Measurements from ENCODE around the gene SH3PXD2A. TPM values are rescaled to one million over a fixed set of nuclear protein-coding genes. Genes with fewer than 3 reads are reported as not detected.

SH3PXD2A gene
- total RNA-seq, 2 experiments from 2014 or later, result 16.5 to 17.9 TPM

DNA sequence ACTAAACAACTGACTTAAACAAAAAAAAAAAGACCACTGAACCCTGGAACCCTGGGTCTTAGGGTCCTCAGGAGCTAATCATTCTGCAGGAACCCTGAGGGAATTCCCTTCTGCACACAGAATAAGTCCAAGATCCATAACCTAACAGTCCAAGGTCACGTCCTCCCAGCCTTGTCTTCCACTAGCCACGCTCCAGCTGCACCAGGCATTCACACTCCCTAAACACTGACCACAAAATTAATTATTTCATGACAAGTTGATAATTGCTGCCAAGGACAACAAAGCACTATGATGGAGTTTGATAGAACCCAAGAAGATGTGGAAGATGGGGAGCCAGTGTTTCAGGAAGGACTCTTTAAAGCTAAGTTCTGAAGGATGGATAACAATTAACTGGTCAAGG is 130.6 kb downstream of the SH3PXD2A start:
- CTCF ChIA-PET, result no interaction called here
- no peak overlapping the region for H3K27ac Mint-ChIP-seq

DNA sequence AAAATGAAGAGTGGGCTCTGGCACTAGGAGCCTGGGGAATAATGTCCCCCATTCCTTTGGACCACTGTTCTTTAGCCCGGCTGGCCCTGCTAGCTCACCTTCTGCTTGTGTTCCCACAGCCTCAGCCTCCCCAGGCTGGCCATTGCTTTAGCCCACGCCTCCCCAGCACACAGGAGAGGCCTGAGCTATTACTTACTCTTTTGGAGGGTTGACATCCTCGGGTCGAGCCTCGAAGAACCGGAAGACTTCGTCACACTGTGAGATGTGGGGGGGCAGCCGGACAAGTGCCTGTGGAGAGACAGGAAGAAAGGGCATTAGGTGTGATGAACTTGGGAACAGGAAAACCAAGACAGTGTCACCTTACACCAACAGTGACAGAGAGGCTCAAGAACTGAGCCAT is 131.3 kb downstream of the SH3PXD2A start:
- peaks cover 4% of the 10 kb centered on the region for H3K27me3 Mint-ChIP-seq
- CTCF ChIA-PET, result no interaction called here
- POLR2A ChIA-PET, result no interaction called here
- no peaks in the 10 kb centered on the region for H3K9me3 Mint-ChIP-seq
- no peaks in the 10 kb centered on the region for H3K4me1 Mint-ChIP-seq
- no peak for DNase-seq
- no peak overlapping the region for H3K4me3 Mint-ChIP-seq
- no peak overlapping the region for H3K27ac Mint-ChIP-seq
- H3K36me3 Mint-ChIP-seq (ENCODE audit: low read depth), result no peaks in the 10 kb centered on the region

More for the DNA sequence above, 130.6 kb downstream of the SH3PXD2A start:
- POLR2A ChIA-PET, result interaction anchor here (1.6 kb wide), 1 partner anchor 21 kb away, joined by 3 read pairs; no protein-coding TSS in a partner anchor
- DNase-seq, result no peak
- H3K4me1 Mint-ChIP-seq, result no peaks in the 10 kb centered on the region
- no peaks in the 10 kb centered on the region for H3K36me3 Mint-ChIP-seq (ENCODE audit: low read depth)
- H3K9me3 Mint-ChIP-seq, result no peaks in the 10 kb centered on the region
- no peak overlapping the region for H3K4me3 Mint-ChIP-seq
- H3K27me3 Mint-ChIP-seq, result peaks cover 4% of the 10 kb centered on the region

DNA sequence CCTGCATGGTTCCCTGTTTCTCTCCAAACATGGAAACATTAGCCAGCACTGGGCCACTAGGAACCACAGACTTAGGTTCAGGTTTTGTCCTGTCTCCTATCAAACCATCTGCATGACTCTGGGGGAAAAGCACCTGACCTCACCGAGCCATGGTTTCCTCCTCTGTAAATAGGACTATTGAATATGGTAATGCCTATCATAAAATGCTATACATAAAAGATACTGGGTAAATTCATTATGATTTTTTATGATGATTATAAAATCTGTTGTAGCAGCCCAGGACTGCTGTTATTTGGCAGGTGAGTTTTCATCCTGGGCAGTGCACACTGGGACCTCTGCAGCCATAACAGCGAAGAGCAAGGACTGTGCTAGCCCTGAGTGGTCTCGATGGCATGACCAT is 131.8 kb downstream of the SH3PXD2A start:
- ChIA-PET CTCF (no interaction called here), POLR2A (no interaction called here)
- peaks cover 4% of the 10 kb centered on the region for H3K27me3 Mint-ChIP-seq
- no peaks in the 10 kb centered on the region for H3K9me3 Mint-ChIP-seq
- no peak for DNase-seq
- H3K27ac Mint-ChIP-seq, result no peak overlapping the region
- H3K4me1 Mint-ChIP-seq, result no peaks in the 10 kb centered on the region
- H3K36me3 Mint-ChIP-seq (ENCODE audit: low read depth), result no peaks in the 10 kb centered on the region
- H3K4me3 Mint-ChIP-seq, result no peak overlapping the region

DNA sequence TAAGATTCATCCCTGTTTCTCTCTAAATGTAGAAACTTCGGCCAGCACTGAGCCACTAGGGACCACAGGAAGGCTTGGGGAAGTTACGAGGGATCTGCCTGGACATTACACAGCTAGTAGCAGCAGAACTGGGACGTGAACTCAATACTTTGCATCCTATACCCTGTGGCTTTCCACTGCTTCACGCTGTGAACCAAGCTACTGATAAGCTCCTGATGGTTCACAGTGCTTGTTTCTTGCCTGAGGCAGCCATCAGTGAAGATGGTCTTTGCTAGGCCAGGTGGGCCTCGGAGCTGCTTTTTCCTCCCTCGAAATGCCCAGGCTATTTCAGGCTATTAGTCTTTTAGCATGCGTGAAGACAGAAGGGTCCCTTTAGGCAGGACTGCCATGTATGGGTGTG is 132.7 kb downstream of the SH3PXD2A start:
- H3K27ac Mint-ChIP-seq, result no peak overlapping the region

DNA sequence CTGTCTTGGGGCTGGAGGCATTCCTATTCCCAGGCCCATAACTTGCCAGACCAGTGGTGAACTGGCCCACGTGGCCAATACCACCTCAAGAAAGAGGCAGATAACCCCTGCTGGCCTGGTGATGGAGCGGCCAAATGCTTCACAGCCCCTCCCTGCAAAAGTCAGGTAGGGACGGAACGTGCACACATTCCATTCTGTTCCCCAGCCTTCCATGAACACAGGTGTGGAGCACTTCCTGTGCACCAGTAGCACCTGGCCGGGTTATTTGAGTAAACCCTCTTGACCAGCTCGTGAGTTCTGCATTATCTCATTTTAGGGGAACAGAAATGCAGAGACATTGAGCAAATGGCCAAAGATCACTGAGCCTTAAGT is 134.4 kb downstream of the SH3PXD2A start:
- peaks cover 4% of the 10 kb centered on the region for H3K27me3 Mint-ChIP-seq
- H3K4me3 Mint-ChIP-seq, result no peak overlapping the region
- no peaks in the 10 kb centered on the region for H3K9me3 Mint-ChIP-seq
- no peaks in the 10 kb centered on the region for H3K4me1 Mint-ChIP-seq
- ChIA-PET POLR2A (no interaction called here), CTCF (interaction anchor here (0.9 to 1.0 kb wide), 2 partner anchors 61 to 137 kb away, joined by 3 read pairs; no protein-coding TSS in a partner anchor)
- DNase-seq, result no peak
- no peaks in the 10 kb centered on the region for H3K36me3 Mint-ChIP-seq (ENCODE audit: low read depth)
- no peak overlapping the region for H3K27ac Mint-ChIP-seq

More for the DNA sequence above, 132.7 kb downstream of the SH3PXD2A start:
- no peak for DNase-seq
- Mint-ChIP-seq H3K4me3 (no peak overlapping the region), H3K27me3 (peaks cover 4% of the 10 kb centered on the region), H3K36me3 (ENCODE audit: low read depth) (no peaks in the 10 kb centered on the region), H3K4me1 (no peaks in the 10 kb centered on the region), H3K9me3 (no peaks in the 10 kb centered on the region)
- POLR2A ChIA-PET, result interaction anchor here (0.8 kb wide), 1 partner anchor 25 kb away, joined by 3 read pairs; no protein-coding TSS in a partner anchor
- CTCF ChIA-PET, result interaction anchor here (0.9 to 1.0 kb wide), 2 partner anchors 10 to 58 kb away, joined by 4 read pairs; no protein-coding TSS in a partner anchor

DNA sequence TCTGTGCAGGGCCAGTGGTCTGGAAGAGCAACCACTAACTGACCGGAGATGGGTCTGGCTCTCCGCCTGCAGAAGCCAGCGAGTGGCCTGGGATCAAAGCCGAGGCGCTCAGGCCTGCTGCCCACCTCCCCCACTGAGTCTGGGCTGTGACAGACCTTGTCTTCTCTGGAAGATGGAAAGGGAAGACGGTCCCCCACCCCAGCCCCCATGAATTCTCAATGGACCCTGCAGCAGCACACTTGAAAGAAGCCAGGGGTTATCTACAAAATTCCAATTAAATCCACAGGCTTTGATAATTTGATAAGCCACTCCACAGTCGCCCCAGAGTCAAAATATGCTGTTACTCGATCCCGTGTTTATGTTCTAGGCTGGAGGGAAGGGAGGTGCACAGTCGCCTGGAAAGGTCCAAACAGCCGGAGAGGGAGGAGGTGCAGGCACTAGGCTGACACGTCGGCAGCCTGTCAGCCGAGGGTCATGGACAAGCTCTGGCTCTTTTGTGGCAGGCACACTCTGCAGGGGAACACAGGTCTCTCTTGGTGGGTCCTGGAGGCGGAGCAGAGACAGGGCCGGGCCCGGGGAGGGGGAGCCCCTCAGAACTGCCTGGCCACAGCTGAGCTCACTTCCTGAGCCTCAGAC is 134.9 kb downstream of the SH3PXD2A start:
- ChIA-PET POLR2A (no interaction called here), CTCF (interaction anchor here (0.9 to 1.3 kb wide), 3 partner anchors 61 to 138 kb away, joined by 3 to 4 read pairs (median 3); no protein-coding TSS in a partner anchor)
- DNase-seq, result no peak
- no peaks in the 10 kb centered on the region for H3K4me1 Mint-ChIP-seq
- peaks cover 4% of the 10 kb centered on the region for H3K27me3 Mint-ChIP-seq
- H3K4me3 Mint-ChIP-seq, result no peak overlapping the region
- no peaks in the 10 kb centered on the region for H3K9me3 Mint-ChIP-seq
- no peak overlapping the region for H3K27ac Mint-ChIP-seq
- H3K36me3 Mint-ChIP-seq (ENCODE audit: low read depth), result no peaks in the 10 kb centered on the region

DNA sequence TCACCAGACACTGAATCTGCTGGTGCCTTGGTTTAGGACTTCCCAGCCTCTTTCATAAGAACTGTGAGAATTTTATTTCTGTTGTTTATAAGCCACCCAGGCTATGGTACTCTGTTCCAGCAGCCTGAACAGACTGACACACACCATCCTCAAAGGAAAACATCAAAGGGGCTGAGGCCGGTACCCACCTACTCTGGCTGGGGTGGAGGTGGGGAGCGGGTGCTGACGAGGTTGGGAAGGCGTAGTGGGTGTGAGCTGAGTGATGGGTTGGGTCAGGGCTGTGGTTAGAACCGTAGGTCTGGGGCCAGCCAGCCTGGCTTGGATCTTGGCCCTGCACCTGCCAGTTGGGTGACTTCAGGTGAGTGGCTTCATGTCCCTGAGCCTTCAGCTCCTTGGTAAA is 136.3 kb downstream of the SH3PXD2A start:
- Mint-ChIP-seq H3K27ac (no peak overlapping the region), H3K36me3 (ENCODE audit: low read depth) (no peaks in the 10 kb centered on the region), H3K4me1 (no peaks in the 10 kb centered on the region), H3K4me3 (no peak overlapping the region), H3K9me3 (no peaks in the 10 kb centered on the region), H3K27me3 (peaks cover 3% of the 10 kb centered on the region)
- ChIA-PET POLR2A (interaction anchor here (1.1 kb wide), 1 partner anchor 28 kb away, joined by 3 read pairs; no protein-coding TSS in a partner anchor), CTCF (interaction anchor here (0.7 to 1.3 kb wide), 4 partner anchors 12 to 140 kb away, joined by 3 to 4 read pairs (median 3); no protein-coding TSS in a partner anchor)
- DNase-seq, result no peak

DNA sequence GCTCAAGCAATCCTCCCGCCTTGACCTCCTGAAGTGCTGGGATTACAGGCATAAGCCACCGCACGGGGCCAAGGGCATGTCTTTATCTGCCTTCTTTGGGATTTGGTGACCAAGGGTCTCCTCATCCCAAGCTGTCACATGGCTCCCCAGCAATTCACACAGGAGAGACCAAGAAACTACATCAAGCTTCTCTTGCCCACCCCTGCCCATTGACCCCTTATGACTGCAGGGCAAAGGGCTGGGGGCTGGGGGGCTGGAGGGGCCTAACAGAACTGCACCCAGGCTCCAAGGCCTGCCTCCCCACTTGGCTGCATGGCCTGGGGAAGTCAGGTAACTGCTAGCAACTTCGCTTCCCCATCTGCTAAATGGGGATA is 137.1 kb downstream of the SH3PXD2A start:
- H3K36me3 Mint-ChIP-seq (ENCODE audit: low read depth), result no peaks in the 10 kb centered on the region
- CTCF ChIA-PET, result interaction anchor here (0.8 to 1.3 kb wide), 3 partner anchors 12 to 166 kb away, joined by 3 read pairs; no protein-coding TSS in a partner anchor

DNA sequence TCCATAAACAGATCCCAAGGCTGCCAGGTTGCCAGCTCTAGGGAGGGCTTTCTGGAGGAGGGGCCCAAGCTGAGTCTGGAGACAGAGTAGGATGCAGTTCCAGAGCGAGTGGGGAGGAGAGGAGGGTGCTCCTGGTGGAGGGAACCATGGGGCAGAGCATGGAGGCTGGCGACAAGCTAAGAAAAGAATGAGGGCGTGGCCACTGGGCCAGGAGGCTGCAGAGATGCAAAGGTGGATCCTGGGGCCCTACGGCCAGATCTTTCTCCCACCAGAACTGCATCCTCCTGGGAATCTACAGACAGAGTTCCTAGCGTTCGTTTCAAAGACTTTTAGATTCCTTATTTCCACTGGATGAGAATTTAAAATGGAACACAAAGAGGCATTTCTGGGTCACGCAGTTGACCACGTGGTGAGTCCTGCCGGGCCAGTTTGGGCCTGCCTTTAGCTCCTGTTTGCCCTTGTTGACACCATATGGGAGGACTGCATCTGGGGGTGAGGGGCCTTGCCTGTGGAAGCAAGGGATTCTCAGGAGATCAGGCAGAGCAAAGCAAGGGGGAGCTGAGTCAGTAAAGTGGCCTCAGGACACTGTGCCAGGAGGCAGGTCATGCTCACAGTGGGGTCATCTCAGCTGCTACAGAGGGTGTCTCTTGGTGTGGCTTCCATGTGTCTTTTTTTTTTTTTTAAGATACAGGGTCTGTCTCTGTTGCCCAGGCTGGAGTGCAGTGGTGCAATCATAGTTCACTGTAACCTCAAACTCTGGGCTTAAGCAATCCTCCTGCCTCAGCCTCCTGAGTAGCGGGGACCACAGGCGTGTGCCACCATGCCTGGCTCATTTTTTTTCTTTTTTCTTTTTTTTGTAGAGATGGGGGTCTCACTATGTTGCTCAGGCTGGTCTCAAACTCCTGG is 137.8 kb downstream of the SH3PXD2A start:
- no peaks in the 10 kb centered on the region for H3K36me3 Mint-ChIP-seq (ENCODE audit: low read depth)
- DNase-seq, result no peak
- H3K27ac Mint-ChIP-seq, result no peak overlapping the region
- CTCF ChIA-PET, result interaction anchor here (0.9 to 1.3 kb wide), 3 partner anchors 28 to 167 kb away, joined by 3 read pairs; no protein-coding TSS in a partner anchor
- peaks cover 5% of the 10 kb centered on the region for H3K4me1 Mint-ChIP-seq
- H3K9me3 Mint-ChIP-seq, result no peaks in the 10 kb centered on the region
- POLR2A ChIA-PET, result no interaction called here
- H3K27me3 Mint-ChIP-seq, result no peaks in the 10 kb centered on the region
- H3K4me3 Mint-ChIP-seq, result no peak overlapping the region

More for the DNA sequence above, 137.1 kb downstream of the SH3PXD2A start:
- Mint-ChIP-seq H3K4me3 (no peak overlapping the region), H3K9me3 (no peaks in the 10 kb centered on the region), H3K27ac (no peak overlapping the region), H3K4me1 (peaks cover under 1% of the 10 kb centered on the region), H3K27me3 (peaks cover 3% of the 10 kb centered on the region)
- POLR2A ChIA-PET, result interaction anchor here (1.1 kb wide), 1 partner anchor 29 kb away, joined by 3 read pairs; no protein-coding TSS in a partner anchor
- no peak for DNase-seq

DNA sequence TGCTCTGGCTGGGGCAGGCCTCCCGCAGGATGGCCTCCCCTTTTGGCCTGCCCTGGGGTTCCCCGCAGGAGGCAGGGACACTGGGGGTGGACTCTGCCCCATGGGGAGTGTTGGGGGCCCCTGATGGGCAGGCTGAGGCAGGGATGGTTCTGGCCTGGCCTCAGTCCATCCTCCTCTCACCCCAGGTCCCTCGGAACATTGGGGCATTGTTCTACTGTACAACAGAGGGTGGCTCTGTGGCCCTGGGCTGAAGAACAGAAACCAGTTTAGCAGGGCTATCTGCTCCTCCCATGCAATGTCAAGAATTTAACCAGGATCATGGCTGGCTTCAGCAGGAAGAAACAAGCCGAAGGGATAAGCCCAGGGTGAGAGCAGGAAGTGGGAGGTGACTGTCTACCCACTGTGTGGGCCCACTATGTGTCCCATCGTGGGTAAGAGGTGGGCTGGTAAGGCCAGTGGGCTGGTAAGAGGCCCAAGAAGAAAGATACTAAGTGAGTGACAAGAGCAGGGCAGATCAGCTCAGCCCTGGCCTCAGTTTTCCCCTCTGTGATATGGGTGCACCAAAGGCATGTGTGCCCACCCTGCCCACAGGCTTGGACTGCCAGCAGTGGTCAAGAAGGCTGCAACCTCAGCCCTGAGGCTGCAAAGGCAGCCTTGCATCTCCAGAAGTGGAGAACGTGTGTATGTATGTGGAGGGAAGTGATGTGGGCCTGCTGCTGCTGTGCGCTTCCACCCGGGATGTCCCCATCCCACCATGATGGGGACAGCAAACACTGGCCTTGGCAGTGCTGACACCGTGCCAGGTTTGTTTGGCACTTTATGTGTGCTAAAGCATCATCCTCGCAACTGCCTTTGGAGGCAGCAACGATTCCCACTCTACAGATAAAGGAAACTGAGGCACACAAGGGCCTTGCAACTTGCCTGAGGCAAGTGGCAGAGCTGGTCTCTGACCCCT is 138.9 kb downstream of the SH3PXD2A start:
- CTCF ChIA-PET, result interaction anchor here (0.9 to 1.3 kb wide), 2 partner anchors 29 to 140 kb away, joined by 3 read pairs; no protein-coding TSS in a partner anchor
- H3K9me3 Mint-ChIP-seq, result no peaks in the 10 kb centered on the region
- H3K36me3 Mint-ChIP-seq (ENCODE audit: low read depth), result no peaks in the 10 kb centered on the region
- H3K27me3 Mint-ChIP-seq, result no peaks in the 10 kb centered on the region
- H3K27ac Mint-ChIP-seq, result no peak overlapping the region
- H3K4me3 Mint-ChIP-seq, result no peak overlapping the region
- no peak for DNase-seq
- POLR2A ChIA-PET, result no interaction called here
- peaks cover 5% of the 10 kb centered on the region for H3K4me1 Mint-ChIP-seq

DNA sequence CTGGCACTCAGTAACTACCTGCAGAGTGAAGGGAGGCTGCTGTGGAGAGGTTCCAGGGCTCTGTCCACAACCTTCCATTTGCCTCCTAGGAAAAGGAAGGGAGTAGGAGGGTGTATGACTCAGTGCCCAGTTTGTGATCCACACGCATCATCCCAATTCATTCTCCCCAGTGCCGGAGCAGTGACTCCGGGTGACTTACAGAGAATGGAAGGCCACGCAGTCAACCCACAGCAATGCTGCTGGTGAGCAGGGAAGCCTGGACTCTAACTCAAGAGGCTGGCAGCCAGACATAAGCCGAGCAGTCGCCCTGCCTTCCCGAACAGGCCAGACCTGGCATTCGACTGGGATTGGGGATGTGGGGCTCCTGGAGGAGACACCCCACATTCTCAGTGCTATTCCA is 139.9 kb downstream of the SH3PXD2A start:
- Mint-ChIP-seq H3K4me1 (peaks cover 7% of the 10 kb centered on the region), H3K36me3 (ENCODE audit: low read depth) (no peaks in the 10 kb centered on the region), H3K4me3 (no peak overlapping the region), H3K9me3 (no peaks in the 10 kb centered on the region), H3K27me3 (no peaks in the 10 kb centered on the region), H3K27ac (no peak overlapping the region)
- ChIA-PET CTCF (interaction anchor here (2.9 to 6.7 kb wide), 4 partner anchors 38 to 171 kb away, joined by 10 to 78 read pairs (median 51); no protein-coding TSS in a partner anchor), POLR2A (no interaction called here)
- DNase-seq, result no peak

DNA sequence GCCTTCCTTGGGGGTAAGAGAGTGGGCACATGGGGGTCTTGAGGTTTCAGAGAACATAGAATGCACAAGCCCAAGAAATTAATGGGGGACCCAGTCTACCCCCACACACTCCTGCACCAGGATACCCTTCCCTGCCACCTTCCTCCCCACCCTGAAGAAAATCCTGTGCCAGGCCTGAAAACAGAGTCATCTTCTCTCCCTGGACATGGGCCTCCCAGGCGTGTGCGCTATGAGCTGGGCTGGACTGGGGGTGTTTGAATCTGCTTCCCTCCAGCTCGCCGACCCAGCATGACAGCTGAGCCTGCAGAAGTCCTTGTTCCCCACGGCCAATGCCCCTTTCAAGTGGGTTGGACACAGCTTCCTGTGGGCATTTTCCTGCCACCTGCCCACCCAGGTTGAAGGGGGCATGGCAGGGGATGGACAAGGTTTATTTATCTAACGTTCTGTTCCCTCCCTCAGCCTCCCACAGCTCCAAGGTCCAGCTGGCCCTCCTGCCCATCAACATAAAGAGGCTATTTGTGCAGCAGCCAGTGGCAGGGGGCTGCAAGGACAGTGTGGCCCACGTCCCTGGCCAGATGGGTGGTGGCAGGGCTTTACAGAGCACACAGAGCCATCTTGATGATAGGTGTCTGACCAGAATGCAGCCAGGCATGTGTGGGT is 141.0 kb downstream of the SH3PXD2A start:
- DNase-seq, result no peak
- Mint-ChIP-seq H3K27me3 (no peaks in the 10 kb centered on the region), H3K4me3 (no peak overlapping the region), H3K27ac (no peak overlapping the region), H3K9me3 (no peaks in the 10 kb centered on the region), H3K36me3 (ENCODE audit: low read depth) (no peaks in the 10 kb centered on the region), H3K4me1 (peaks cover 10% of the 10 kb centered on the region)
- CTCF ChIA-PET, result interaction anchor here (0.6 to 6.7 kb wide), 10 partner anchors 28 to 172 kb away, joined by 3 to 78 read pairs (median 19); partner anchors contain the start of gene SH3PXD2A
- POLR2A ChIA-PET, result no interaction called here
